Panc1 (cell line): ENCODE measurements around the gene MED8. TPM values are rescaled to one million over a fixed set of nuclear protein-coding genes. Genes with fewer than 3 reads are reported as not detected.

Experiments
- ATAC-seq: fragments of 200-7000 bp; cut with Tn5 transposase; 2 replicates; pipeline ENCODE4 v1.9.1; 2020; ENCODE audit warnings: mild to moderate bottlenecking, moderate library complexity
- BruUV-seq: library from RNA; stranded (reverse); fragments of 400-500 nt; replicated peaks from 2 replicates; lab custom pipeline; 2021; lab: Mats Ljungman, UMichigan
- CTCF ChIA-PET: fragments of 300-600 bp; sonication (Branson Sonifier 250); formaldehyde crosslinking; loops from one replicate; lab custom pipeline; 2022; ENCODE audit warnings: antibody characterized with exemption; lab: Charles Lee
- POLR2A ChIA-PET: fragments of 300-600 bp; sonication (Branson Sonifier 250); formaldehyde crosslinking; loops from one replicate; lab custom pipeline; 2022; ENCODE audit warnings: antibody characterized with exemption; lab: Charles Lee
- DNase-seq: peaks from one replicate; pipeline ENCODE4 v3.0.0-alpha.2; 2010; ENCODE audit warnings: low read depth, low spot score
- H3K27ac ChIP-seq: 2 replicates; pipeline ENCODE4 v1.5.1; 2011; ENCODE audit warnings: mild to moderate bottlenecking, low read length, inconsistent platforms
- H3K27me3 ChIP-seq: fragments of 200-500 bp; sonication (Bioruptor generic); 2 replicates; pipeline ENCODE4 v1.6.0; 2014; ENCODE audit warnings: low read length, inconsistent platforms; ENCODE audit not compliant: control insufficient read depth, insufficient read depth
- H3K36me3 ChIP-seq: fragments of 200-500 bp; sonication (Bioruptor generic); 2 replicates; pipeline ENCODE4 v1.5.1; 2014; ENCODE audit warnings: inconsistent platforms, mild to moderate bottlenecking, low read length, moderate library complexity; ENCODE audit not compliant: control insufficient read depth, insufficient read depth
- H3K4me1 ChIP-seq: 2 replicates; pipeline ENCODE4 v1.5.1; 2011; ENCODE audit warnings: inconsistent platforms, mild to moderate bottlenecking, low read length, moderate library complexity; ENCODE audit not compliant: control insufficient read depth, insufficient read depth
- H3K4me3 ChIP-seq, 2 experiments: 2 replicates each; pipeline ENCODE4 v1.5.1; 2011 to 2012; ENCODE audit warnings: low read depth in 2 of 2, low read length in 2 of 2, mild to moderate bottlenecking in 2 of 2, inconsistent platforms in 1 of 2, moderate library complexity in 1 of 2
- H3K9me3 ChIP-seq: fragments of 200-500 bp; sonication (Bioruptor generic); 2 replicates; pipeline ENCODE4 v1.5.1; 2014; ENCODE audit warnings: low read depth, mild to moderate bottlenecking, inconsistent platforms, low read length, moderate library complexity; ENCODE audit not compliant: control insufficient read depth, insufficient read depth
- CTCF ChIP-seq: fragments of 450-650 bp; IDR thresholded peaks from 2 replicates; pipeline ENCODE4 v1.5.1; 2017; ENCODE audit warnings: mild to moderate bottlenecking
- POLR2AphosphoS5 ChIP-seq: IDR thresholded peaks from 2 replicates; pipeline ENCODE4 v1.6.1; 2012; ENCODE audit warnings: mild to moderate bottlenecking, low read depth, low read length, moderate library complexity
- REST ChIP-seq, 2 experiments: IDR thresholded peaks; 2 replicates each; pipeline ENCODE4 v1.6.1; 2011 to 2012; ENCODE audit warnings: low read depth in 2 of 2, control low read depth in 1 of 2, low read length in 1 of 2, mild to moderate bottlenecking in 1 of 2, moderate library complexity in 1 of 2; ENCODE audit not compliant: insufficient read depth in 1 of 2
- SIN3A ChIP-seq: IDR thresholded peaks from 2 replicates; pipeline ENCODE4 v1.6.1; 2012; ENCODE audit warnings: low read depth, mild to moderate bottlenecking, low read length, moderate library complexity, borderline replicate concordance; ENCODE audit not compliant: insufficient read depth
- TCF7L2 ChIP-seq: IDR thresholded peaks from 2 replicates; pipeline ENCODE4 v1.6.1; 2011; ENCODE audit warnings: mild to moderate bottlenecking, low read depth, low read length, inconsistent platforms
- in situ Hi-C: cut with HindIII; loops from 2 replicates; pipeline ENCODE4 v1.10.0; 2016; ENCODE audit warnings: low sequenced_read_pairs, low pct_unique_long_range_greater_than_20kb
- intact Hi-C: fragments of 100-400 bp; cut with micrococcal nuclease; formaldehyde crosslinking; loops from one replicate; pipeline ENCODE4 v1.10.0; 2022; ENCODE audit not compliant: unreplicated experiment
- total RNA-seq: library from RNA; stranded (reverse); gene quantifications from one replicate; pipeline ENCODE4 v1.2.1, GENCODE V29; 2021; ENCODE audit not compliant: unreplicated experiment

Gene MED8
- total RNA-seq, 1 experiment from 2014 or later, result 50.8 TPM

DNA sequence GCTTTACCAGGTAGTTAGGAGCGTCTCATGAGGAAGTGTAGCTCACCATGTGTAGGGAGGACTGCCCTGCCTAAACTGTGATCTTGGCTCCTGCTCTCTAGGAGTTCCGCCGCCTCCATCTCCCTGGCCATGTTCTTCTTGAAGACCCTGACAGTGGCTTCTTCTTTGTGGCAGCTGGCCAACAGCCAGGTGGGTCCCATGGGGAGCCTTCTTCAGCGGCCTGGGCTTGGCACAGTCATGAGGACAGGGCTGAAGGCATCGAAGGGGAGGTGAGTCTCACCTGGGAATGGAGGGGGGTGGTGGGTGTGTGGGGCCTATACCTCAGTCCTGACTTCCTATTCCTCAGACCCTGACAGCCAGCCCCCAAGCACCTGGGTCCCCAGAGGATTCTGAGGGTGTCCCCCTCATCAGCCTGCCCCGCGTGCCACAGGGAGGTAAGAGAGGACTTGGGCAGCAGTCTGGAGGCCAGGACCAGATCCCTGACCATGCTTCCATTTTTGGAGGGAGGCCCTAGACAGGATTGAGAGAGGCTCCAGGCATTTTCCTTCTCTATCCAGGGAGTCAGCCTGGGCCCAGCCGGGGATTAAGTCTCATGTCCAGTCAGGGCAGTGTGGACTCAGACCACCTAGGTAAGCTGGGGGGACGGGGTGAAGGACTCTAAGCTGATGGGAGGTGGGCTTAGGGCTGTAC, 42.7 kb upstream of the MED8 start:
- ChIA-PET CTCF (no interaction called here), POLR2A (no interaction called here)
- ATAC-seq (no peak), DNase-seq (no peak)
- H3K4me1 ChIP-seq, result no peaks in the 10 kb centered on the region
- no peaks in the 10 kb centered on the region; the same call in 1 of the 2 replicates for H3K36me3 ChIP-seq
- no peaks in the 10 kb centered on the region for H3K9me3 ChIP-seq
- no TSS peak for BruUV-seq
- H3K27me3 ChIP-seq, result no peaks in the 10 kb centered on the region
- TF ChIP-seq SIN3A (no peak), CTCF (no peak), TCF7L2 (no peak), REST (IDR thresholded peaks at IDR 0.05; ENCODE audit: insufficient read depth in 1 of 2, low read depth in 2 of 2, low read length in 1 of 2) (no peak), POLR2AphosphoS5 (no peak)
- no peak overlapping the region for H3K4me3 ChIP-seq
- H3K27ac ChIP-seq, result no peak overlapping the region
- in situ Hi-C loops (no loop called here), intact Hi-C loops (no loop called here)

DNA sequence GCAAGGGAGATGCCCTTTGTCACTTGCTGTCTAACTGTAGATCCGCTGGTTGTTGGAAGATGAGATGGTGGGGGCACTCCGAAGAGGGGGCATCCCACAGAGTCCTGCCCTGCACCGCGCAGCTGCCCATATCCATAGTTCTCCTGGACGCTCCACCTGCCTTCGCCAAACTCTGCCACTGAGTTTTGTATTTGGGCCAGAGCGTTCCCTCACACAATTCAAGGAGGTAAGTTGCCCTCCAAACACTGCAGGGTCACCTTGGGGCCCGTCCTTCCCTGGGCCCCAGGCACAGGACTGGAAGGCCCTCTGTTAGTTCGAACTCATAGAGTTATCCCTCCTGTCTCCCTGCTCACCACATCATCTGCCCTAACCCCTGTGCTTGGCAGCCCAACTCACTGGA, 42.1 kb upstream of the MED8 start:
- Histone ChIP-seq H3K9me3 (no peaks in the 10 kb centered on the region), H3K4me3 (no peak overlapping the region), H3K27ac (no peak overlapping the region), H3K36me3 (no peaks in the 10 kb centered on the region; the same call in 1 of the 2 replicates), H3K27me3 (no peaks in the 10 kb centered on the region), H3K4me1 (no peaks in the 10 kb centered on the region)
- no TSS peak for BruUV-seq
- DNase-seq (no peak), ATAC-seq (no peak)
- in situ Hi-C loops, result no loop called here
- no peak for TF ChIP-seq TCF7L2
- no peak for TF ChIP-seq REST (IDR thresholded peaks at IDR 0.05; ENCODE audit: insufficient read depth in 1 of 2, low read depth in 2 of 2, low read length in 1 of 2)
- no peak for TF ChIP-seq CTCF
- no peak for TF ChIP-seq POLR2AphosphoS5
- no peak for TF ChIP-seq SIN3A
- intact Hi-C loops, result no loop called here
- ChIA-PET CTCF (no interaction called here), POLR2A (no interaction called here)
